Measurements from ENCODE around the gene CLEC4D.
"Not testable (repeated sequence)": the region's sequence is repeated elsewhere in the genome, so short reads cannot be mapped to it uniquely, and the experiment has no call there.

The CLEC4D gene

GRCh38 chr12:8554451-8555195 lies 41.3 kb downstream of the CLEC4D start:
- no peak overlapping the region for H3K9ac ChIP-seq (ENCODE audit: low read depth in 1 of 2, low read length in 2 of 2)
- no peak overlapping the region for H3K4me3 ChIP-seq (ENCODE audit: low read length in 2 of 2)
- H3K36me3 ChIP-seq (ENCODE audit: control insufficient read depth in 2 of 2, insufficient read depth in 2 of 2, low read length in 2 of 2), result no peaks in the 10 kb centered on the region
- no peaks in the 10 kb centered on the region for H3K9me3 ChIP-seq (ENCODE audit: control insufficient read depth in 2 of 2, low read length in 2 of 2)
- H3K27me3 ChIP-seq (ENCODE audit: control insufficient read depth in 2 of 2, insufficient read depth in 2 of 2, low read length in 2 of 2), result no peaks in the 10 kb centered on the region
- H3K4me1 ChIP-seq (ENCODE audit: control insufficient read depth in 2 of 2, insufficient read depth in 2 of 2, low read length in 2 of 2), result no peaks in the 10 kb centered on the region
- no peak overlapping the region for H3K27ac ChIP-seq (ENCODE audit: low read depth in 2 of 2, low read length in 2 of 2)

GRCh38 chr12:8556531-8557097 lies 43.3 kb downstream of the CLEC4D start:
- H3K9ac ChIP-seq (ENCODE audit: low read depth in 1 of 2, low read length in 2 of 2), result no peak overlapping the region
- H3K9me3 ChIP-seq (ENCODE audit: control insufficient read depth in 2 of 2, low read length in 2 of 2), result no peaks in the 10 kb centered on the region
- H3K27me3 ChIP-seq (ENCODE audit: control insufficient read depth in 2 of 2, insufficient read depth in 2 of 2, low read length in 2 of 2), result no peaks in the 10 kb centered on the region
- H3K27ac ChIP-seq (ENCODE audit: low read depth in 2 of 2, low read length in 2 of 2), result no peak overlapping the region
- H3K4me3 ChIP-seq (ENCODE audit: low read length in 2 of 2), result no peak overlapping the region
- no peaks in the 10 kb centered on the region for H3K36me3 ChIP-seq (ENCODE audit: control insufficient read depth in 2 of 2, insufficient read depth in 2 of 2, low read length in 2 of 2)
- no peaks in the 10 kb centered on the region for H3K4me1 ChIP-seq (ENCODE audit: control insufficient read depth in 2 of 2, insufficient read depth in 2 of 2, low read length in 2 of 2)

GRCh38 chr12:8559676-8560075 lies 46.4 kb downstream of the CLEC4D start:
- Histone ChIP-seq H3K4me3 (ENCODE audit: low read length in 2 of 2) (no peak overlapping the region), H3K27me3 (ENCODE audit: control insufficient read depth in 2 of 2, insufficient read depth in 2 of 2, low read length in 2 of 2) (no peaks in the 10 kb centered on the region), H3K27ac (ENCODE audit: low read depth in 2 of 2, low read length in 2 of 2) (no peak overlapping the region), H3K9me3 (ENCODE audit: control insufficient read depth in 2 of 2, low read length in 2 of 2) (no peaks in the 10 kb centered on the region), H3K4me1 (ENCODE audit: control insufficient read depth in 2 of 2, insufficient read depth in 2 of 2, low read length in 2 of 2) (no peaks in the 10 kb centered on the region), H3K36me3 (ENCODE audit: control insufficient read depth in 2 of 2, insufficient read depth in 2 of 2, low read length in 2 of 2) (no peaks in the 10 kb centered on the region), H3K9ac (ENCODE audit: low read depth in 1 of 2, low read length in 2 of 2) (no peak overlapping the region)

GRCh38 chr12:8561011-8561410 lies 47.7 kb downstream of the CLEC4D start:
- H3K27ac ChIP-seq (ENCODE audit: low read depth in 2 of 2, low read length in 2 of 2), result no peak overlapping the region
- H3K4me1 ChIP-seq (ENCODE audit: control insufficient read depth in 2 of 2, insufficient read depth in 2 of 2, low read length in 2 of 2), result no peaks in the 10 kb centered on the region
- H3K9me3 ChIP-seq (ENCODE audit: control insufficient read depth in 2 of 2, low read length in 2 of 2), result no peaks in the 10 kb centered on the region
- H3K27me3 ChIP-seq (ENCODE audit: control insufficient read depth in 2 of 2, insufficient read depth in 2 of 2, low read length in 2 of 2), result no peaks in the 10 kb centered on the region
- no peak overlapping the region for H3K4me3 ChIP-seq (ENCODE audit: low read length in 2 of 2)
- H3K9ac ChIP-seq (ENCODE audit: low read depth in 1 of 2, low read length in 2 of 2), result no peak overlapping the region
- no peaks in the 10 kb centered on the region for H3K36me3 ChIP-seq (ENCODE audit: control insufficient read depth in 2 of 2, insufficient read depth in 2 of 2, low read length in 2 of 2)

- no peaks in the 10 kb centered on the region for H3K9me3 ChIP-seq (ENCODE audit: control insufficient read depth in 2 of 2, low read length in 2 of 2)
Measured at GRCh38 chr12:8562310-8562709, 49.0 kb downstream of the CLEC4D start.

GRCh38 chr12:8563356-8563755 lies 50.1 kb downstream of the CLEC4D start:
- H3K4me3 ChIP-seq (ENCODE audit: low read length in 2 of 2), result no peak overlapping the region
- no peaks in the 10 kb centered on the region for H3K27me3 ChIP-seq (ENCODE audit: control insufficient read depth in 2 of 2, insufficient read depth in 2 of 2, low read length in 2 of 2)
- H3K9ac ChIP-seq (ENCODE audit: low read depth in 1 of 2, low read length in 2 of 2), result no peak overlapping the region
- no peaks in the 10 kb centered on the region for H3K36me3 ChIP-seq (ENCODE audit: control insufficient read depth in 2 of 2, insufficient read depth in 2 of 2, low read length in 2 of 2)
- no peaks in the 10 kb centered on the region for H3K9me3 ChIP-seq (ENCODE audit: control insufficient read depth in 2 of 2, low read length in 2 of 2)
- no peak overlapping the region for H3K27ac ChIP-seq (ENCODE audit: low read depth in 2 of 2, low read length in 2 of 2)
- H3K4me1 ChIP-seq (ENCODE audit: control insufficient read depth in 2 of 2, insufficient read depth in 2 of 2, low read length in 2 of 2), result no peaks in the 10 kb centered on the region

More at GRCh38 chr12:8562310-8562709, 49.0 kb downstream of the CLEC4D start:
- Histone ChIP-seq H3K4me1 (ENCODE audit: control insufficient read depth in 2 of 2, insufficient read depth in 2 of 2, low read length in 2 of 2) (no peaks in the 10 kb centered on the region), H3K36me3 (ENCODE audit: control insufficient read depth in 2 of 2, insufficient read depth in 2 of 2, low read length in 2 of 2) (no peaks in the 10 kb centered on the region), H3K27ac (ENCODE audit: low read depth in 2 of 2, low read length in 2 of 2) (no peak overlapping the region), H3K4me3 (ENCODE audit: low read length in 2 of 2) (no peak overlapping the region), H3K27me3 (ENCODE audit: control insufficient read depth in 2 of 2, insufficient read depth in 2 of 2, low read length in 2 of 2) (no peaks in the 10 kb centered on the region), H3K9ac (ENCODE audit: low read depth in 1 of 2, low read length in 2 of 2) (no peak overlapping the region)

- H3K36me3 ChIP-seq (ENCODE audit: control insufficient read depth in 2 of 2, insufficient read depth in 2 of 2, low read length in 2 of 2), result no peaks in the 10 kb centered on the region
- H3K27me3 ChIP-seq (ENCODE audit: control insufficient read depth in 2 of 2, insufficient read depth in 2 of 2, low read length in 2 of 2), result no peaks in the 10 kb centered on the region
- no peak overlapping the region for H3K9ac ChIP-seq (ENCODE audit: low read depth in 1 of 2, low read length in 2 of 2)
- H3K27ac ChIP-seq (ENCODE audit: low read depth in 2 of 2, low read length in 2 of 2), result no peak overlapping the region
- no peaks in the 10 kb centered on the region for H3K4me1 ChIP-seq (ENCODE audit: control insufficient read depth in 2 of 2, insufficient read depth in 2 of 2, low read length in 2 of 2)
- no peaks in the 10 kb centered on the region for H3K9me3 ChIP-seq (ENCODE audit: control insufficient read depth in 2 of 2, low read length in 2 of 2)
- no peak overlapping the region for H3K4me3 ChIP-seq (ENCODE audit: low read length in 2 of 2)
Measured at GRCh38 chr12:8564656-8565055, 51.4 kb downstream of the CLEC4D start.

- not testable (repeated sequence) for H3K9me3 ChIP-seq (ENCODE audit: control insufficient read depth in 2 of 2, low read length in 2 of 2); H3K9ac ChIP-seq (ENCODE audit: low read depth in 1 of 2, low read length in 2 of 2); H3K4me1 ChIP-seq (ENCODE audit: control insufficient read depth in 2 of 2, insufficient read depth in 2 of 2, low read length in 2 of 2); H3K4me3 ChIP-seq (ENCODE audit: low read length in 2 of 2); H3K27me3 ChIP-seq (ENCODE audit: control insufficient read depth in 2 of 2, insufficient read depth in 2 of 2, low read length in 2 of 2); H3K36me3 ChIP-seq (ENCODE audit: control insufficient read depth in 2 of 2, insufficient read depth in 2 of 2, low read length in 2 of 2)
- H3K27ac ChIP-seq (ENCODE audit: low read depth in 2 of 2, low read length in 2 of 2), result peak overlapping the region in 1 of 2 donors; percentile 29
Measured at GRCh38 chr12:8566052-8566451, 52.7 kb downstream of the CLEC4D start.

GRCh38 chr12:8566525-8566924 lies 53.2 kb downstream of the CLEC4D start:
- Histone ChIP-seq H3K27ac (ENCODE audit: low read depth in 2 of 2, low read length in 2 of 2) (peak overlapping the region in 1 of 2 donors; percentile 29), H3K9ac (ENCODE audit: low read depth in 1 of 2, low read length in 2 of 2) (no peak overlapping the region), H3K27me3 (ENCODE audit: control insufficient read depth in 2 of 2, insufficient read depth in 2 of 2, low read length in 2 of 2) (no peaks in the 10 kb centered on the region), H3K9me3 (ENCODE audit: control insufficient read depth in 2 of 2, low read length in 2 of 2) (no peaks in the 10 kb centered on the region), H3K4me3 (ENCODE audit: low read length in 2 of 2) (no peak overlapping the region), H3K4me1 (ENCODE audit: control insufficient read depth in 2 of 2, insufficient read depth in 2 of 2, low read length in 2 of 2) (no peaks in the 10 kb centered on the region), H3K36me3 (ENCODE audit: control insufficient read depth in 2 of 2, insufficient read depth in 2 of 2, low read length in 2 of 2) (no peaks in the 10 kb centered on the region)
